Measurements from ENCODE around the gene RASAL2.

RASAL2 gene

DNA sequence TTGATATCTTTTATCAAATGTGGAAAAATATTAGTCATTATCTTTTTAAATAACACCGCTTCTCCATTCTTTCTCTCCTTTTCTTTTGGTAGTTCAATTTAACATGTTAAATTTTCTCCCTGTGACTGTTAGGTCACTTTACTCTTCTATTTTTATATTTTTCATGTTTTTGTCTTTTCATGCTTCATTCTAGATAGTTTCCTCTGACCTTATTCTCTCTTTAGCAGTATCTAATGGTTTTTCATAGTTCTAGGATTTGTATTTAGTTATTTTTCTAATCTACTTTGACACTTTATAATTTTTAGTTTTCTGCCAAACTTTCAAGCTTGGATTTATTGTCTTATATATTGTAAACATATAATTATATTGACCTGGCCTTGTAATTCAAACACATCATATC, 116.0 kb downstream of the RASAL2 start:
- H3K36me3 ChIP-seq (ENCODE audit: control insufficient read depth, insufficient read depth, low read length): no peaks in the 10 kb centered on the region
- TF ChIP-seq, protein P1, sequence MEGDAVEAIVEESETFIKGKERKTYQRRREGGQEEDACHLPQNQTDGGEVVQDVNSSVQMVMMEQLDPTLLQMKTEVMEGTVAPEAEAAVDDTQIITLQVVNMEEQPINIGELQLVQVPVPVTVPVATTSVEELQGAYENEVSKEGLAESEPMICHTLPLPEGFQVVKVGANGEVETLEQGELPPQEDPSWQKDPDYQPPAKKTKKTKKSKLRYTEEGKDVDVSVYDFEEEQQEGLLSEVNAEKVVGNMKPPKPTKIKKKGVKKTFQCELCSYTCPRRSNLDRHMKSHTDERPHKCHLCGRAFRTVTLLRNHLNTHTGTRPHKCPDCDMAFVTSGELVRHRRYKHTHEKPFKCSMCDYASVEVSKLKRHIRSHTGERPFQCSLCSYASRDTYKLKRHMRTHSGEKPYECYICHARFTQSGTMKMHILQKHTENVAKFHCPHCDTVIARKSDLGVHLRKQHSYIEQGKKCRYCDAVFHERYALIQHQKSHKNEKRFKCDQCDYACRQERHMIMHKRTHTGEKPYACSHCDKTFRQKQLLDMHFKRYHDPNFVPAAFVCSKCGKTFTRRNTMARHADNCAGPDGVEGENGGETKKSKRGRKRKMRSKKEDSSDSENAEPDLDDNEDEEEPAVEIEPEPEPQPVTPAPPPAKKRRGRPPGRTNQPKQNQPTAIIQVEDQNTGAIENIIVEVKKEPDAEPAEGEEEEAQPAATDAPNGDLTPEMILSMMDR (IDR thresholded peaks at IDR 0.05; ENCODE audit: insufficient read depth, low read length, poor library complexity, severe bottlenecking): no peak
- DNase-seq (ENCODE audit: extremely low read depth, insufficient read length): no peak
- no peak overlapping the region for H3K4me3 ChIP-seq (replicated peaks; ENCODE audit: low read depth, low read length)
- no peaks in the 10 kb centered on the region for H3K27me3 ChIP-seq (replicated peaks; ENCODE audit: control insufficient read depth, insufficient read depth, low read length)

DNA sequence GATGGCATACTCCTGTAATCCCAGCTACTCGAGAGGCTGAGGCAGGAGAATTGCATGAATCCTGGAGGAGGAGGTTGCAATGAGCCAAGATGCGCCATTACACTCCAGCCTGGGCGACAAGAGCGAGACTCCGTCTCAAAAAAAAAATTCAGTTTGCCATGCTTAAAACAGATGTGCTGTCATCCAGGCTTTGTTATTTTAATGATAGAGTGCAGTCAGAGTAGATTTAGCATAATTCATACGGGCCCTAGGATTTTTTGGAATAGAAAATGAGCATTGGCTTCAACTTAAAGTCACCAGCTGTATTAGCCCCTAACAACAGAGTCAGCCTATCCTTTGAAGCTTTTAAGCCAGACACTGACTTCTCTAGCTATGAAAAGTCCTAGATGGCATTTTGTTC, 124.6 kb downstream of the RASAL2 start:
- Histone ChIP-seq H3K4me3 (replicated peaks; ENCODE audit: low read depth, low read length) (no peak overlapping the region), H3K36me3 (ENCODE audit: control insufficient read depth, insufficient read depth, low read length) (no peaks in the 10 kb centered on the region), H3K27me3 (replicated peaks; ENCODE audit: control insufficient read depth, insufficient read depth, low read length) (no peaks in the 10 kb centered on the region)
- no peak for DNase-seq (ENCODE audit: extremely low read depth, insufficient read length)
- TF ChIP-seq, protein P1 (IDR thresholded peaks at IDR 0.05; ENCODE audit: insufficient read depth, low read length, poor library complexity, severe bottlenecking): no peak

DNA sequence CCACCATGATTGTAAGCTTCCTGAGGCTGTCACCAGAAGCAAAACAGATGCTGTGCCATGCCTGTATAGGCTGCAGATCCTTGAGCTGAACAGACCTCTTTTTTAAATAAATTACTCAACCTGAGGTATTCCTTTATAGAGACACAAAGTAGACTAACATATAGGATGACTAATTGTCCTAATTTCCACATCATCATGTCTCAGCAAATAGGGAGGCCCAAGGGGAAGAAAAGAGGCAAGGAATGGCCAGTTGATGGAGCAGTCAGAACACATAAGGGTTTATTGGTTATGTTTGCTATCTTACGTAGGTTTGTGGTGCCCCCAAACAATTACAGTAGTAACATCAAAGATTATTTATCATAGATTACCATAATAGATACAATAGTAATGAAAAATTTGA, 126.2 kb downstream of the RASAL2 start:
- Histone ChIP-seq H3K4me3 (replicated peaks; ENCODE audit: low read depth, low read length) (no peak overlapping the region), H3K27me3 (replicated peaks; ENCODE audit: control insufficient read depth, insufficient read depth, low read length) (no peaks in the 10 kb centered on the region), H3K36me3 (ENCODE audit: control insufficient read depth, insufficient read depth, low read length) (no peaks in the 10 kb centered on the region)
- DNase-seq (ENCODE audit: extremely low read depth, insufficient read length): no peak
- TF ChIP-seq, protein P1 (IDR thresholded peaks at IDR 0.05; ENCODE audit: insufficient read depth, low read length, poor library complexity, severe bottlenecking): no peak

DNA sequence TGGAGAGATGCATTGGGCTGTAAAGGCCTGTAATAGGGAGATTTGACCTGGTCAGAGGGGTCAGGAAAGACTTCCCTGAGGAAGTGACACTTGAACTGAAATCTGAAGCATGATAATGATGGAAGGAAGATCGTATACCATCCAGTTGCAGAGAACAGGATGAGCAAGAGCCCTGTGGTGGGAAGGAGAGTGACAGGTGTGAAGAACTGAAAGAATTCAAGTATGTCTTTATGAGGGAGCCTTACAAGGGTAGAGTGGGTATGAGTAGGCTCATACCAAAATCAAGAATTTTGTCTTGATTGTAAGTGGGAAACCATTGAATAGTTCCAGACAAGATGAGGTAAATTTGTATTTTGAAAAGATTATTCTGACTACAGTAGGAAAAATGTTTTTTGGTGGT, 129.4 kb downstream of the RASAL2 start:
- H3K36me3 ChIP-seq (ENCODE audit: control insufficient read depth, insufficient read depth, low read length): no peaks in the 10 kb centered on the region
- no peaks in the 10 kb centered on the region for H3K27me3 ChIP-seq (replicated peaks; ENCODE audit: control insufficient read depth, insufficient read depth, low read length)
- no peak for DNase-seq (ENCODE audit: extremely low read depth, insufficient read length)
- TF ChIP-seq, protein P1 (IDR thresholded peaks at IDR 0.05; ENCODE audit: insufficient read depth, low read length, poor library complexity, severe bottlenecking): no peak
- H3K4me3 ChIP-seq (replicated peaks; ENCODE audit: low read depth, low read length): no peak overlapping the region

DNA sequence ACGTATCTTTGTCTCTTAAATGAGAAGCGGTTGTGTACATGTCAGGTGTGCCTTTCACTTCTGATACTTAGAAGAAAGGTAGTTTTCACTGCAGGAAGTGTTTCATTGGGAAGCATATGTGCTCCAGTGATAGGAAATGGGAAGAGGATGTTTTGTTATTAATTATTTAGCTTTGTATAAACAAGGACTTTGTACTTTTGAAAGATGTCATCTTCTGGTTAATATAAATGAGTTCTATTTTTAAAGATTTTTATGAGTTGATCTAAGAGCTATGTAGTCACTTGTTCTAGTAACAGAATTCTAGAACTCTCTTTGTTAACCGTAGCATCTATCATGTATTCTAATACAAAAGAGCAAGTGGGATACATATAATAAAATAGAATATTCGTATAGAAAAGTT, 130.5 kb downstream of the RASAL2 start:
- Histone ChIP-seq H3K4me3 (replicated peaks; ENCODE audit: low read depth, low read length) (no peak overlapping the region), H3K36me3 (ENCODE audit: control insufficient read depth, insufficient read depth, low read length) (no peaks in the 10 kb centered on the region), H3K27me3 (replicated peaks; ENCODE audit: control insufficient read depth, insufficient read depth, low read length) (no peaks in the 10 kb centered on the region)
- TF ChIP-seq, protein P1 (IDR thresholded peaks at IDR 0.05; ENCODE audit: insufficient read depth, low read length, poor library complexity, severe bottlenecking): no peak
- no peak for DNase-seq (ENCODE audit: extremely low read depth, insufficient read length)

DNA sequence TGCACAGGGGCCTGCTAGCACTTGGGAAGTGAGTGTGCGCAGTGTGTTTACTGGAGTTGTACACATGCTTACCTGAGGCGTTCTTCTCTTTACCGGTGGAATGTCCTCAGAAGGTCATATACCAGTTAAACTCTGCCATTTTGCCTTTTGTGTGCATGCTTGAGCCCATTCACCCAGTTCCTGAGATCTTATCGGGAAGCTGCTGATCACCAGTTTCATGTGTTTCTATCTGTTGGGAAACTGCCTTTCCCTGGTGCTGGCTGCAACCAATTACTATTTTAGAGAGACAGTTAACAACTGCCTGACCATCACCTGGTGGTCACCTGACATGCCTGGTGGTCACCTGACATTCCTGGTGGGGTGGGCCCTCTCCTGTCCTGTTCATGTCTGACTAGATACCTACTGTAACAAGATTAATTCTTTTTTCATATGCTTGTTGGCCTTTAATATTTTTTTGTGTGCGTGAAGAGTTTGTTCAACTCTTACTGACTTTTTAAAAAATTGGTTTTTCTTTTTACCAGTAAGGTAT, 137.0 kb downstream of the RASAL2 start:
- Histone ChIP-seq H3K4me3 (replicated peaks; ENCODE audit: low read depth, low read length) (no peak overlapping the region), H3K27me3 (replicated peaks; ENCODE audit: control insufficient read depth, insufficient read depth, low read length) (no peaks in the 10 kb centered on the region), H3K36me3 (ENCODE audit: control insufficient read depth, insufficient read depth, low read length) (no peaks in the 10 kb centered on the region)
- DNase-seq (ENCODE audit: extremely low read depth, insufficient read length): no peak
- TF ChIP-seq, protein P1 (IDR thresholded peaks at IDR 0.05; ENCODE audit: insufficient read depth, low read length, poor library complexity, severe bottlenecking): no peak
